Uterus (tissue), 4 donors: ENCODE results near the gene PACS1. TPM values are rescaled to one million over a fixed set of nuclear protein-coding genes. Genes with fewer than 3 reads are reported as not detected.

Experiments
- DNase-seq, 2 donors: peaks; one replicate each; pipeline ENCODE4 v3.0.0-alpha.2; 2019 to 2020
- H3K27ac ChIP-seq, 2 donors: fragments of 200-600 bp; sonication (generic); 1 replicate in 1 of 2; 2 replicates in 1 of 2; pipeline ENCODE4 v1.5.1; 2016 to 2018
- H3K27me3 ChIP-seq, 2 donors: fragments of 200-600 bp; sonication (generic); one replicate each; pipeline ENCODE4 v1.5.1; 2018 to 2019; ENCODE audit warnings: control low read depth in 1 of 2
- H3K36me3 ChIP-seq, 2 donors: fragments of 200-600 bp; sonication (generic); one replicate each; pipeline ENCODE4 v1.5.1; 2019; ENCODE audit warnings: control low read depth in 1 of 2
- H3K4me1 ChIP-seq, 2 donors: fragments of 200-600 bp; sonication (generic); one replicate each; pipeline ENCODE4 v1.5.1; 2018 to 2019; ENCODE audit warnings: control low read depth in 1 of 2
- H3K4me3 ChIP-seq, 2 donors: fragments of 200-600 bp; sonication (generic); 1 replicate in 1 of 2; 2 replicates in 1 of 2; pipeline ENCODE4 v1.5.1; 2018 to 2019; ENCODE audit warnings: mild to moderate bottlenecking in 1 of 2
- H3K9me3 ChIP-seq, 2 donors: fragments of 200-600 bp; sonication (generic); one replicate each; pipeline ENCODE4 v1.5.1; 2019; ENCODE audit warnings: control low read depth in 1 of 2
- POLR2A ChIP-seq, 2 donors: fragments of 450-650 bp; IDR thresholded peaks; one replicate each; pipeline ENCODE4 v1.6.1; 2016; ENCODE audit warnings: antibody characterized with exemption in 2 of 2, mild to moderate bottlenecking in 1 of 2, moderate library complexity in 1 of 2
- intact Hi-C: fragments of 100-400 bp; cut with DNase I; formaldehyde crosslinking; loops from one replicate; pipeline ENCODE4 v1.15.1; 2023; ENCODE audit warnings: low total_unique reads
- total RNA-seq, 4 donors: library from RNA; depleted of rRNA in 3 of 4; stranded (reverse); fragments of >200 nt in 3 of 4; gene quantifications; one replicate each; pipeline versions ENCODE4 v1.1.0 to v1.2.4, GENCODE V29; 2014 to 2023
- TF ChIP-seq, protein P1 (sequence below), 4 experiments: fragments of 200-600 bp in 2 of 4; fragments of 450-650 bp in 2 of 4; sonication (generic) in 2 of 4; IDR thresholded peaks; one replicate each; pipeline ENCODE4 v1.5.1; 2016 to 2019; ENCODE audit warnings: antibody characterized with exemption in 4 of 4, mild to moderate bottlenecking in 2 of 4, moderate library complexity in 1 of 4
- donor health status: DM: yes; HTN: yes; CAD: no.

The PACS1 gene
- total RNA-seq, 4 donors from 2014 or later, result 2.9 to 79.2 (median 57.2) TPM

DNA sequence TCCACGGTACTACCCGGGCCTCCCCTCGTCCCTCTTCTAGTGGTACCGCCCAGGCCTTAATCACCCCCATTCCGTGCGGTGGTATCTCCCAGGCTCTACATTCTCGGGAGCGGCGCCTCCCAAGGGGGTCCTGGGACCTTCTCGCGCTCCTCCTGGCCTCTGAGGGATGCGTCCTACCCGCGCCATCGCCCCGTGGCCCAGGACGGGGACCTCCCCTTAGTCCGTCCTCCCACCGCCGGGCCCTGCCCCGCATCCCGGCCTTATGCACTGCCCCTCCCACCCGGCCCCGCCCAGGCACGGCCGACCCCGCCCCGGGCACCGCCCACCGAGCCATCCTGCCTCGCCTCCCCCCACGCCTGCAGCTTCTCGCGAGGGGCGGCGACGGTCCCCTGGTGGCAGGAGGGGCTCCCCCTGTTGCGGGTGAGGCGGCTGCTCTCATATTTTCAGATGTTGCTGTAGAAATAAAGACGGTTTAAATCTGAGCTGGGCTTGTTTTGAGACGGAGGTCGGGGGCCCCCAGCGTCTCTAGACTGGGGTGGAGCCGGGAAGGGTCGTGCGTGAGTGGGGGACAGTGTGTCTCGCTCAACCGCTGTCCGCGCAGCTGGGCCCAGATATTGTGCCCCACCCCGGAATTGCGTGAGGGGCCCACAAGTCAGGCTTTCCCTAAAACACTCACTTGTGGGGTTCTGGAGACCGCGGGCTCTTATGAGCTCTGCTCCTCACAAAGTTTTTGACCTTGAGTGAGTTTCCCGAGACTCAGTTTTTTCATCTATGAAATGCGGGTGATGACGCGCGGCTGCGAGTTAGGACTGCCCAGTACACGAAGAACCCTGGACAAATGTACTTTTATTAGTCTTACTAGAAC, 197.5 kb downstream of the PACS1 start:
- no peaks in the 10 kb centered on the region for H3K27me3 ChIP-seq
- TF ChIP-seq POLR2A (IDR thresholded peaks at IDR 0.05), result peak; percentile 54 to 63
- TF ChIP-seq, protein P1, sequence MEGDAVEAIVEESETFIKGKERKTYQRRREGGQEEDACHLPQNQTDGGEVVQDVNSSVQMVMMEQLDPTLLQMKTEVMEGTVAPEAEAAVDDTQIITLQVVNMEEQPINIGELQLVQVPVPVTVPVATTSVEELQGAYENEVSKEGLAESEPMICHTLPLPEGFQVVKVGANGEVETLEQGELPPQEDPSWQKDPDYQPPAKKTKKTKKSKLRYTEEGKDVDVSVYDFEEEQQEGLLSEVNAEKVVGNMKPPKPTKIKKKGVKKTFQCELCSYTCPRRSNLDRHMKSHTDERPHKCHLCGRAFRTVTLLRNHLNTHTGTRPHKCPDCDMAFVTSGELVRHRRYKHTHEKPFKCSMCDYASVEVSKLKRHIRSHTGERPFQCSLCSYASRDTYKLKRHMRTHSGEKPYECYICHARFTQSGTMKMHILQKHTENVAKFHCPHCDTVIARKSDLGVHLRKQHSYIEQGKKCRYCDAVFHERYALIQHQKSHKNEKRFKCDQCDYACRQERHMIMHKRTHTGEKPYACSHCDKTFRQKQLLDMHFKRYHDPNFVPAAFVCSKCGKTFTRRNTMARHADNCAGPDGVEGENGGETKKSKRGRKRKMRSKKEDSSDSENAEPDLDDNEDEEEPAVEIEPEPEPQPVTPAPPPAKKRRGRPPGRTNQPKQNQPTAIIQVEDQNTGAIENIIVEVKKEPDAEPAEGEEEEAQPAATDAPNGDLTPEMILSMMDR (IDR thresholded peaks at IDR 0.05), result peak in 2 of 4 experiments; percentile 10 to 51
- peak overlapping the region; percentile 97 for H3K27ac ChIP-seq
- peak overlapping the region; percentile 59 to 97 for H3K4me3 ChIP-seq
- DNase-seq, result peak; percentile 92
- intact Hi-C loops, result no loop called here
- no peaks in the 10 kb centered on the region for H3K9me3 ChIP-seq
- H3K36me3 ChIP-seq, result no peaks in the 10 kb centered on the region
- H3K4me1 ChIP-seq, result peaks cover 6 to 14% of the 10 kb centered on the region in 2 donors

GRCh38 chr11:66268244-66268951, 198.3 kb downstream of the PACS1 start, which contains the start of gene RAB1B:
TSS of gene RAB1B (plus strand) at chr11:66268639. CDS start at chr11:66268680, 41 bp downstream.
- peak; percentile 81 to 82 for TF ChIP-seq POLR2A (IDR thresholded peaks at IDR 0.05)
- TF ChIP-seq, protein P1 (IDR thresholded peaks at IDR 0.05), result peak in 1 of 4 experiments; percentile 2
- Histone ChIP-seq H3K27me3 (no peaks in the 10 kb centered on the region), H3K4me1 (peaks cover 6 to 14% of the 10 kb centered on the region in 2 donors), H3K27ac (peak within 1 kb of the TSS; percentile 97), H3K9me3 (no peaks in the 10 kb centered on the region), H3K4me3 (peak within 1 kb of the TSS; percentile 59 to 97), H3K36me3 (no peaks in the 10 kb centered on the region)
- intact Hi-C loops, result no loop called here
- peak; percentile 100 for DNase-seq

DNA sequence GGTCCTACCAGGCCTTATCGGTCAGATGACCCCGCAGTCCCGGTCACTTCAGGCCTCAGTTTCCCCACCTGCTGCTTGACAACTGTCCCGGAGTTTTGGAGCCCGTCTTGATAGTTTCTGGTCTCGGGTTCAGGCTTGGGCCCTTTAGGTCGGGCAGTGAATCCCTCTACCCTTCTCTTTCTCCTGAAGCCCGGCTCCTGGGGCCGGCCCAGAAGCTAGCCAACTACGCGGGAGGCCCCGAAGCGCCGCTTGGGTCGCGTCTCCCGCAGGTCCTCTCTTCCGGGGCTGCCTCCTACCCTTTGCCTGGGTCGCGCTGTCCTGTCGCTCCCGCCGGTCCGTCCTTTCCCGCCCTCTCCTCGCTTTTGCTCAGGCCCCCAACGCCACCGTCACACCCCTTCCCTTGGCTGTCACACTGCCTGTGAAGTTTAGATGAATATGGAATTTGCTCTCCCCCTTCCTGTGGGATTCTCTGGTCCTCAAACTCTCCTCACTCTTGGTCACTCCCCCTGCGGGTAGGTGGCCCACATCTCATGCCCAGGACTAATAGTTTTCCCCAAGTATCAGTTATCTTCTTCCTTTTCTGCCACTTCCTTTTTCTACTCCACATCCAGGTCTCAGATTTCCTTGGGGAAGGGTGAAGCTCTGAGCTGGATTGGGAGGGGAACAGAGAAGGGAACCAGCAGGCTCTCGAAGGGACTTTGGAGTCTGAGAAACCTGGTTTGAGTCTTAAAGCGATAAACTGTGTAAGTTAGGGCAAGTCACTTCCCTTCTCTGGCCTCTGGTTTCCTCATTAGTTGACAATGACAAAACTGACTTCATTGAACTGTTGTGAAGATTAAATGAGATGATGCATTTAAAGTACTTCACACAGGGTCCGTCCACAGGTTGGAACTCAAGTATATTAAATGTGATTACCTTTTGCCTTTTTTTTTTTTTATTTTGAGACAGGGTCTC, 199.2 kb downstream of the PACS1 start:
- intact Hi-C loops, result no loop called here
- Histone ChIP-seq H3K36me3 (no peaks in the 10 kb centered on the region), H3K9me3 (no peaks in the 10 kb centered on the region), H3K4me1 (peaks cover 6 to 14% of the 10 kb centered on the region in 2 donors), H3K27me3 (no peaks in the 10 kb centered on the region), H3K27ac (peak overlapping the region; percentile 97), H3K4me3 (peak overlapping the region; percentile 59 to 97)
- TF ChIP-seq, protein P1 (IDR thresholded peaks at IDR 0.05), result no peak
- no peak for TF ChIP-seq POLR2A (IDR thresholded peaks at IDR 0.05)
- DNase-seq, result no peak

GRCh38 chr11:66271816-66272215, 201.7 kb downstream of the PACS1 start:
- intact Hi-C loops, result no loop called here
- H3K4me3 ChIP-seq, result no peak overlapping the region
- peaks cover 6 to 7% of the 10 kb centered on the region in 2 donors for H3K4me1 ChIP-seq
- H3K27me3 ChIP-seq, result no peaks in the 10 kb centered on the region
- no peaks in the 10 kb centered on the region for H3K9me3 ChIP-seq
- H3K27ac ChIP-seq, result no peak overlapping the region
- no peaks in the 10 kb centered on the region for H3K36me3 ChIP-seq
- no peak for DNase-seq
- TF ChIP-seq POLR2A (IDR thresholded peaks at IDR 0.05), result no peak
- TF ChIP-seq, protein P1 (IDR thresholded peaks at IDR 0.05), result no peak
